AG04450 (cell line): ENCODE data around the gene YOD1. TPM values are rescaled to one million over a fixed set of nuclear protein-coding genes. Genes with fewer than 3 reads are reported as not detected.

ENCODE experiments used
- CTCF ChIA-PET: fragments of 300-600, 350-600 bp; formaldehyde crosslinking; extraction: SDS; loops from one replicate; lab custom pipeline; 2022; ENCODE audit warnings: antibody characterized with exemption, inconsistent platforms; lab: Charles Lee
- POLR2A ChIA-PET: fragments of 350-600 bp; formaldehyde crosslinking; extraction: SDS; loops from one replicate; lab custom pipeline; 2021; ENCODE audit warnings: antibody characterized with exemption, inconsistent platforms; lab: Yijun Ruan, JAX
- DNase-seq: peaks from one replicate; pipeline ENCODE4 v3.0.0-alpha.2; 2011; ENCODE audit warnings: low read depth, low spot score
- H3K27ac ChIP-seq: one replicate; pipeline ENCODE4 v1.5.1; 2012; ENCODE audit warnings: low read depth, low read length, control low read depth
- H3K27me3 ChIP-seq: one replicate; pipeline ENCODE4 v1.6.0; 2012; ENCODE audit warnings: low read length; ENCODE audit not compliant: control insufficient read depth, insufficient read depth
- H3K4me3 ChIP-seq: 2 replicates; pipeline ENCODE4 v1.5.1; 2011; ENCODE audit warnings: mild to moderate bottlenecking, low read depth, low read length, control low read depth
- H3K9me3 ChIP-seq: 2 replicates; pipeline ENCODE4 v1.5.1; 2012; ENCODE audit warnings: low read length; ENCODE audit not compliant: control insufficient read depth, insufficient read depth
- polyA plus RNA-seq: library from polyadenylated mRNA; depleted of rRNA; stranded (reverse); fragments of >200 nt; gene quantifications from 2 replicates; pipeline ENCODE4 v1.2.3, GENCODE V29; 2011
- TF ChIP-seq, protein P1 (sequence below): IDR thresholded peaks from 2 replicates; pipeline ENCODE4 v1.5.1; 2011; ENCODE audit warnings: low read depth, low read length, control low read depth, inconsistent platforms

Gene YOD1
- polyA plus RNA-seq, 1 experiment, result 3.2 TPM

DNA sequence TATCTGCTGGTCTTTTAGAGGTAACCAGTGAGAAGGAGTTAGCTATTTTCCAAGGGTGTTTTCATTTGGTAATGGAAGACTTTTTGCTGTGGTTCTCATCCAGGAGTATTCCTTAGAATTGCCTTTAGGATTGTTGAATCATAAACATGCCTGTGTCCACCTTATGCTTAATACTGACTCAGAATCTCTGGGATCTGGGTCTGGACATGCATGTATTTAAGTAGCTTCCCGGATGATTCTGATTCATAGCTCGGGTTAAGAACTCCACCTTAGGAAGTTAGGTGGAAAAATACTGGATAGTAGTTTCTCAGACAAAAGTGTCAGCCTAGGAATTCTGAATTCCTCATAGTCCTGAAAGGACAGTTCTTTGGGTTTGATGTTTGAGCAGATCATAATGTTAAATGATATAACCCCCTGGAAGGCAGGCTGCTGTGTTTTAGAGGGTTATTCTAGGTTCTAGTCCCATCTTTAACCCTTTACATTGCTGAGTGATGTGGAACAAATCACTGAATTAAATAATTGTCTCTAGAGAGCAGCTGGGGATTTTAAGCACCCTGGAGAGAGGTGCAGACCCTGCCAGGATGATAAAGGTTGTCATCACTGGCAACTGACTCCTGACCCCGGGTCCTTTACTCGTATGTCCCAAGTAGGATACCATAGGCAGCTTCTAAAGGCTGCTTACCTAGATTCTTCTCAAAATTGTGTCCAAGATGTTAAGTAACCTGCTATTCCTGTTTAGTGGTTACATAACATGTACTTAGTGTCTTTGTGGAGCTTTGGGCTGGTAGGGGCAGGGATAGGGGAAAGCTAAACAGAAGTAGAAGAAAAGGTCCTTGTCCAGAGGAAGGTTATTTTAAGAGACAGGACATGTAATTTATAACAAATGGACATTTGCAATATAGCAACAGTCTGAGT is 23.2 kb upstream of the YOD1 start:
- TF ChIP-seq, protein P1, sequence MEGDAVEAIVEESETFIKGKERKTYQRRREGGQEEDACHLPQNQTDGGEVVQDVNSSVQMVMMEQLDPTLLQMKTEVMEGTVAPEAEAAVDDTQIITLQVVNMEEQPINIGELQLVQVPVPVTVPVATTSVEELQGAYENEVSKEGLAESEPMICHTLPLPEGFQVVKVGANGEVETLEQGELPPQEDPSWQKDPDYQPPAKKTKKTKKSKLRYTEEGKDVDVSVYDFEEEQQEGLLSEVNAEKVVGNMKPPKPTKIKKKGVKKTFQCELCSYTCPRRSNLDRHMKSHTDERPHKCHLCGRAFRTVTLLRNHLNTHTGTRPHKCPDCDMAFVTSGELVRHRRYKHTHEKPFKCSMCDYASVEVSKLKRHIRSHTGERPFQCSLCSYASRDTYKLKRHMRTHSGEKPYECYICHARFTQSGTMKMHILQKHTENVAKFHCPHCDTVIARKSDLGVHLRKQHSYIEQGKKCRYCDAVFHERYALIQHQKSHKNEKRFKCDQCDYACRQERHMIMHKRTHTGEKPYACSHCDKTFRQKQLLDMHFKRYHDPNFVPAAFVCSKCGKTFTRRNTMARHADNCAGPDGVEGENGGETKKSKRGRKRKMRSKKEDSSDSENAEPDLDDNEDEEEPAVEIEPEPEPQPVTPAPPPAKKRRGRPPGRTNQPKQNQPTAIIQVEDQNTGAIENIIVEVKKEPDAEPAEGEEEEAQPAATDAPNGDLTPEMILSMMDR, result no peak
- DNase-seq, result no peak
- Histone ChIP-seq H3K4me3 (no peak overlapping the region), H3K27ac (no peak overlapping the region), H3K27me3 (peaks cover 4% of the 10 kb centered on the region), H3K9me3 (no peaks in the 10 kb centered on the region)
- ChIA-PET POLR2A (no interaction called here), CTCF (interaction anchor here (3.5 kb wide), 1 partner anchor 10 kb away, joined by 17 read pairs; no protein-coding TSS in a partner anchor)

DNA sequence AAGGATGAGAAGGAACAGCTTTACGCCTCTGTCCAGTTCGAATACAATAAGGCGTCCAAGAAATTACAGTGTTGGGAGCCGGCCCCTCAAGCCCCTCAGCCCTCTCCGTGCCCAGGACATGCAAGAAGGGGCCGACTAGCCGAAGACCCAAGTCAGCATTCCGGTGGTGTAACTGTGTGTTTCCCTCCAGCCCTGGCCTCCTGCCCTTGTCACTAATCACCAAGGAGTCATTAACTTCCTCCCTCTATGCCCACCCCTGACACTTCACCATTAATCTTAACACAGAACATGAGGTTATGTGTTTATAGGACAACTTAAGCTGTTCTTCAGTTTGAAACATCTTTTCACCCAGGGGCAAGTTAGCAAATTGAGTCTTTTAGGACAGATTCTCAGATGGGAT is 21.2 kb upstream of the YOD1 start:
- CTCF ChIA-PET, result interaction anchor here (1.1 to 1.5 kb wide), 4 partner anchors 12 to 427 kb away, joined by 3 to 8 read pairs (median 4); no protein-coding TSS in a partner anchor
- Histone ChIP-seq H3K9me3 (no peaks in the 10 kb centered on the region), H3K27ac (no peak overlapping the region), H3K27me3 (peaks cover 4% of the 10 kb centered on the region), H3K4me3 (no peak overlapping the region)
- no peak for DNase-seq
- TF ChIP-seq, protein P1, result no peak
- POLR2A ChIA-PET, result no interaction called here

DNA sequence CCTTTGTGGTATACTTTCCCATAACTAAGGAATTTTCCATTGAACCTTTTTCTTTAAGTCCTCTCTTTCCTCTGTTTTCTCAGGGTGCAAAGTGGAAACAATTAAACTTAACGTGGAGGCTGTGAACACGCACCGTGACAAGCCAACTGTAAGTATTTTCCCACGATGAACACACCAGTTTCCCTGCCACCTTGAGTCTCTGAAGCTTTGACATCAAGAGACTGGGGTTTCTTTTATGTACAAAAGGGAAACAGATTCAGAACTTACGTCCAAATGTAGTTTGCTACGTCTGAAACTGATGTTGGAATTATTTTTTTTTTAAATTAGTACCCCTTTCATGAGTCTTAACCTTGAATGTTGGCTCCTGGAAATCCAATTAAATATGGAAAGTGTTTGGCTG is 20.4 kb upstream of the YOD1 start:
- H3K27me3 ChIP-seq, result peaks cover 4% of the 10 kb centered on the region
- DNase-seq, result no peak
- H3K4me3 ChIP-seq, result no peak overlapping the region
- CTCF ChIA-PET, result interaction anchor here (1.1 to 1.5 kb wide), 5 partner anchors 9 to 428 kb away, joined by 3 to 8 read pairs (median 4); no protein-coding TSS in a partner anchor
- TF ChIP-seq, protein P1, result no peak
- H3K27ac ChIP-seq, result no peak overlapping the region
- POLR2A ChIA-PET, result no interaction called here
- no peaks in the 10 kb centered on the region for H3K9me3 ChIP-seq

DNA sequence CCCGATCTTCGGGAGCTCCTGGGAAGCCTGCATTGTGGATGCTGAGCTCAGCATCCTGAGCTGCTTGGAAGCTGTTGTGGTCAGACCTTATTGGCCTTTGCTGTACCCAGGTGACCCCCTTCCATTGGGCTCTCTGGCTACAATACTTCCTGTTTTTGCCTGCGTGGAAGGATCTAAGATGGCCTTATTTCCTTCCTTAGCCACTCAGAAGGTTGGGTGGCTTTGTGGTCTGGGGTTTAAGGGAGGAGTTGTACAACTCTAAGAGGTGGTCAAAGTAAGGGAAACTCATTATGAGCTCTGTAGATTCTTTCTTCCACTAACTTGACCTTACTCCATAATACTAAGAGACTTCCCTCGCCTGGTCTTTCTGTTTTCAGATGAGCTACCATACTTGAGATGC is 19.8 kb upstream of the YOD1 start:
- no peak overlapping the region for H3K4me3 ChIP-seq
- POLR2A ChIA-PET, result no interaction called here
- peaks cover 4% of the 10 kb centered on the region for H3K27me3 ChIP-seq
- TF ChIP-seq, protein P1, result no peak
- no peaks in the 10 kb centered on the region for H3K9me3 ChIP-seq
- CTCF ChIA-PET, result interaction anchor here (1.0 to 1.5 kb wide), 3 partner anchors 9 to 21 kb away, joined by 4 to 8 read pairs (median 4); no protein-coding TSS in a partner anchor
- no peak overlapping the region for H3K27ac ChIP-seq
- no peak for DNase-seq
